ENCODE results near the gene CSNK2A1. TPM values are rescaled to one million over a fixed set of nuclear protein-coding genes. Genes with fewer than 3 reads are reported as not detected.

Gene CSNK2A1
- total RNA-seq, 1 experiment from 2014 or later: 110 TPM

DNA sequence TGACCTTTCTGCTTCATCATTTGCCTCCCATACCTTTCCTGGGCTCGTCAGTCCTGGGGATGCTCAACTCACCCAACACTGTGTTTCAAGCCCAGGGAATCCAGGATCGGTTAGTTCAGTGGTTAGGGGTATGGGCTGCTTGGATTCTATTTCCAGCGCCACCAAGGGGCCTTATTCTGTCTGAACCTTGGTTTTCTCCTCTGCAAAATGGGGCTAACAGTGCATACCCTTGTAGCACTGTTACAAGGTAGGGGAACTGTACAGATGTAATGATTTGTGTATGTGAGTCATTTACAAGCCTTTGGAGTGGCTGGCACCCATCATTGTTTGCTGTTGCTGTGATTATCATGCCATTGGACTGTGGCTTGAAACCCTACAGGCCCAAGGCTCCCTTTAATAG, 14.5 kb upstream of the CSNK2A1 start:
- Mint-ChIP-seq H3K9me3 (ENCODE audit: low read depth, unreplicated experiment) (no peaks in the 10 kb centered on the region), H3K36me3 (ENCODE audit: insufficient read depth, unreplicated experiment) (peaks cover 4% of the 10 kb centered on the region), H3K4me1 (ENCODE audit: low read depth, unreplicated experiment) (no peaks in the 10 kb centered on the region), H3K4me3 (ENCODE audit: low read depth, unreplicated experiment) (no peak overlapping the region), H3K27ac (ENCODE audit: unreplicated experiment) (no peak overlapping the region), H3K27me3 (ENCODE audit: unreplicated experiment) (peaks cover 50% of the 10 kb centered on the region)
- CTCF ChIA-PET: no interaction called here
- TF ChIP-seq, protein P1, sequence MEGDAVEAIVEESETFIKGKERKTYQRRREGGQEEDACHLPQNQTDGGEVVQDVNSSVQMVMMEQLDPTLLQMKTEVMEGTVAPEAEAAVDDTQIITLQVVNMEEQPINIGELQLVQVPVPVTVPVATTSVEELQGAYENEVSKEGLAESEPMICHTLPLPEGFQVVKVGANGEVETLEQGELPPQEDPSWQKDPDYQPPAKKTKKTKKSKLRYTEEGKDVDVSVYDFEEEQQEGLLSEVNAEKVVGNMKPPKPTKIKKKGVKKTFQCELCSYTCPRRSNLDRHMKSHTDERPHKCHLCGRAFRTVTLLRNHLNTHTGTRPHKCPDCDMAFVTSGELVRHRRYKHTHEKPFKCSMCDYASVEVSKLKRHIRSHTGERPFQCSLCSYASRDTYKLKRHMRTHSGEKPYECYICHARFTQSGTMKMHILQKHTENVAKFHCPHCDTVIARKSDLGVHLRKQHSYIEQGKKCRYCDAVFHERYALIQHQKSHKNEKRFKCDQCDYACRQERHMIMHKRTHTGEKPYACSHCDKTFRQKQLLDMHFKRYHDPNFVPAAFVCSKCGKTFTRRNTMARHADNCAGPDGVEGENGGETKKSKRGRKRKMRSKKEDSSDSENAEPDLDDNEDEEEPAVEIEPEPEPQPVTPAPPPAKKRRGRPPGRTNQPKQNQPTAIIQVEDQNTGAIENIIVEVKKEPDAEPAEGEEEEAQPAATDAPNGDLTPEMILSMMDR (IDR thresholded peaks at IDR 0.05; ENCODE audit: unreplicated experiment): no peak
- no peak for DNase-seq
- no TSS peak for BruUV-seq (replicated peaks)
- intact Hi-C loops (cut with micrococcal nuclease; ENCODE audit: unreplicated experiment): no loop called here

- no peaks in the 10 kb centered on the region for H3K9me3 Mint-ChIP-seq (ENCODE audit: low read depth, unreplicated experiment)
- peaks cover 4% of the 10 kb centered on the region for H3K36me3 Mint-ChIP-seq (ENCODE audit: insufficient read depth, unreplicated experiment)
- H3K4me3 Mint-ChIP-seq (ENCODE audit: low read depth, unreplicated experiment): no peak overlapping the region
- no TSS peak for BruUV-seq (replicated peaks)
- no peaks in the 10 kb centered on the region for H3K4me1 Mint-ChIP-seq (ENCODE audit: low read depth, unreplicated experiment)
- DNase-seq: no peak
- no peak overlapping the region for H3K27ac Mint-ChIP-seq (ENCODE audit: unreplicated experiment)
- H3K27me3 Mint-ChIP-seq (ENCODE audit: unreplicated experiment): peaks cover 50% of the 10 kb centered on the region
- CTCF ChIA-PET: no interaction called here
- intact Hi-C loops (cut with micrococcal nuclease; ENCODE audit: unreplicated experiment): no loop called here
- TF ChIP-seq, protein P1 (IDR thresholded peaks at IDR 0.05; ENCODE audit: unreplicated experiment): no peak
Observed at GRCh38 chr20:556984-557383, 13.4 kb upstream of the CSNK2A1 start.

DNA sequence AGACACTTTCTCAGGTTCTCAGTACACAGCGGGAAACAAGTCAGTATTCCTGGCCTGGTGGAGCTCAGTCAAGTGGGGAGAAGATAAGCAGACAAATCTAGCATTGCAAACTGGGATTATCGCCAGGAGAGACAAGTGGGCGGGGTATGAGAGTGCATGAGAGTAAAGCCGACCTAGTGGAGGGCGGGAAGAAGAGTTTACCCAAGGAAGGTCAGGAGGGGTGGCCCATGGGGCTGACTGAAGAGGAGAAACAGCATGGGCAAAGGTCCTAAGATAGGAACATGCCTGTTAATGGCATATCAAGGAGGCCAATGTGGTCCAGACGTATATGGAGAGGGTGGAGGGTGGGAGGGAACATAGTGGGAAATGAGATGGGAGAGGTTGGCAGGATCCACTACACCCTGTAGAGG, 12.4 kb upstream of the CSNK2A1 start:
- Mint-ChIP-seq H3K36me3 (ENCODE audit: insufficient read depth, unreplicated experiment) (peaks cover 4% of the 10 kb centered on the region), H3K27me3 (ENCODE audit: unreplicated experiment) (peaks cover 50% of the 10 kb centered on the region), H3K4me3 (ENCODE audit: low read depth, unreplicated experiment) (no peak overlapping the region), H3K4me1 (ENCODE audit: low read depth, unreplicated experiment) (no peaks in the 10 kb centered on the region), H3K9me3 (ENCODE audit: low read depth, unreplicated experiment) (no peaks in the 10 kb centered on the region), H3K27ac (ENCODE audit: unreplicated experiment) (no peak overlapping the region)
- BruUV-seq (replicated peaks): no TSS peak
- DNase-seq: no peak
- TF ChIP-seq, protein P1 (IDR thresholded peaks at IDR 0.05; ENCODE audit: unreplicated experiment): no peak
- intact Hi-C loops (cut with micrococcal nuclease; ENCODE audit: unreplicated experiment): no loop called here
- CTCF ChIA-PET: interaction anchor here (0.5 kb wide), 1 partner anchor 802 kb away, joined by 3 read pairs; no protein-coding TSS in a partner anchor

DNA sequence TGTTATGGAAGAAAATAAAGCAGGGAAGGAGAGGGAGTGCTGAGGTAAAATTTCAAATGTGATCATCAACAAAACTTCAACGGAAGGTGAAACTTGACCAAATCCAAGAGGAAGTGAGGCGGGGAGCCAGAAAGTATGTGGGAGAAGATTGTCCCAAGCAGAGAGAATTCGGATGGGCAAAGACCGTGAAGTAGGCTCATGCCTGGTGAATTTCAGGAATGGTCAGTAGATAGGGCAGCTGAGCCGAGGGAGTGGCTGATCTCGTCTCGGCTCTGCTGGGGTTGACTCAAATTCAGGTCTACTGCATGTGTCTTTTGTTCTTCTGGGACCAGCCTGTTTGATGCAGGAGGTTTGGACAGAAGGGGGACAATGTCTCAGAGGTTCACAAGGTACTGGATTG, 7.0 kb upstream of the CSNK2A1 start:
- H3K4me3 Mint-ChIP-seq (ENCODE audit: low read depth, unreplicated experiment): no peak overlapping the region
- CTCF ChIA-PET: no interaction called here
- peaks cover 8% of the 10 kb centered on the region for H3K4me1 Mint-ChIP-seq (ENCODE audit: low read depth, unreplicated experiment)
- BruUV-seq (replicated peaks): no TSS peak
- H3K36me3 Mint-ChIP-seq (ENCODE audit: insufficient read depth, unreplicated experiment): no peaks in the 10 kb centered on the region
- TF ChIP-seq, protein P1 (IDR thresholded peaks at IDR 0.05; ENCODE audit: unreplicated experiment): no peak
- H3K27me3 Mint-ChIP-seq (ENCODE audit: unreplicated experiment): peaks cover 49% of the 10 kb centered on the region
- no peak overlapping the region for H3K27ac Mint-ChIP-seq (ENCODE audit: unreplicated experiment)
- DNase-seq: no peak
- no peaks in the 10 kb centered on the region for H3K9me3 Mint-ChIP-seq (ENCODE audit: low read depth, unreplicated experiment)
- intact Hi-C loops (cut with micrococcal nuclease; ENCODE audit: unreplicated experiment): no loop called here

All from Calu3 (cell line).